ENCODE measurements around the gene EPOP. TPM values are rescaled to one million over a fixed set of nuclear protein-coding genes. Genes with fewer than 3 reads are reported as not detected.
A peak's percentile ranks its signal among the peaks of the same experiment; 100 is the strongest.

The EPOP gene
- polyA plus RNA-seq, 2 donors: 1.1 to 1.9 TPM

DNA sequence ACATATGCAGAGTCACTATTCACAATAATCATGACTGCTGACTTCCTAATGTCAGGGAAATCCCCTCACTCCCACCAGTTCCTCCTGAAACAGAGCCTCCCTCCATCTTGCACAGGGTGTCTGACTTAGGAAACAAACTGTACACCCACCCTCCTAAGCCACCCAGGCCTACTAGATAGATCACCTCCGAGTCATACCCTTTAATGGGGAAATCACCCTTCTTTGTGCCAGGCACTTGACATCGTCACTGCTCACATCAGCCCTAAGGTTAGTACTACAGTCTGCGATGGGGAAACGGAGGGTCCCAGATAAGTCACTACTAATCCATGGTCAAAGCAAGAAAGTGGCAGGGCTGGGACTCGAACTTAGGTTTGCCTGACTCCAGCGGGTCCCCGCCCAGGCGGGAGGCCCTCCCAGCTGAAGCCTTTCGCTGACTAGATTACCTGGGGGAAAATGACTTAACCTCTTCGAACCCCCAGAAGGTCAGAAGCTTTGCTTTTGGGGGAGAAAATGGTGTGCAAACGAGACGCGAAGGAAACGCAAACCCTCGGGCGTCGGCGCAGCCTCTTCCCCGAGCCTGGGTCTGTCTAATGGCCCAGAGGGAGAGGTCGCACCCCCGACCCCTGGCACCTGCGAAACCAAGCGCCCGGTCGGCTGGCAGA, 26.9 kb upstream of the EPOP start:
- H3K4me3 ChIP-seq (ENCODE audit: low read depth in 1 of 2, low read length in 2 of 2): peak overlapping the region; percentile 60 to 92
- H3K4me1 ChIP-seq (ENCODE audit: control insufficient read depth in 2 of 2, insufficient read depth in 2 of 2, low read length in 1 of 2): peaks cover under 1 to 4% of the 10 kb centered on the region in 2 donors
- H3K36me3 ChIP-seq (ENCODE audit: control insufficient read depth in 2 of 2, insufficient read depth in 2 of 2, low read length in 1 of 2): no peaks in the 10 kb centered on the region
- no peaks in the 10 kb centered on the region for H3K27me3 ChIP-seq (ENCODE audit: control insufficient read depth in 1 of 2, insufficient read depth in 2 of 2, low read length in 2 of 2)
- peak overlapping the region; percentile 97 to 99 for H3K27ac ChIP-seq (ENCODE audit: low read depth in 2 of 2, low read length in 1 of 2)
- WGBS, 2 donors: 1 to 2% methylated on average over 25 of the region's 25 CpGs
- H3K9me3 ChIP-seq (ENCODE audit: control insufficient read depth in 2 of 2, insufficient read depth in 1 of 2, low read depth in 1 of 2, low read length in 1 of 2): no peaks in the 10 kb centered on the region

DNA sequence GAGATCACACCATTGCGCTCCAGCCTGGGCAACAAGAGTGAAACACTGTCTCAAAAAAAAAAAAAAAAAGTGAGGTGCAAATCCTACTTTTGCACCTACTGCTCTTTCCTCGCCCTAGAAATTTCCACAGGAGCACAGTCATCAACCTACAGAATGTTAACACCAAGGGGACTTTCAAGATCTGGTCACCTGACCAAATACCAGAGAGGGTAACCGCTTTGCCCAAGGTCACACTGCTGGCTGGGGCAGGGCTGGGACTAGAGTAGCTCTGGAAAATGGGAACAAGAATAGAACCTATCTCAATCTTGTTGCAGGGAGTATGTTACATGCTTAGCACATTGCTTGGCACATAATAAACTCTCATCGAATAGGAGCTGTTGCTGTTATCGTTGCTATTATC, 24.0 kb upstream of the EPOP start:
- Histone ChIP-seq H3K27ac (ENCODE audit: low read depth in 2 of 2, low read length in 1 of 2) (no peak overlapping the region), H3K36me3 (ENCODE audit: control insufficient read depth in 2 of 2, insufficient read depth in 2 of 2, low read length in 1 of 2) (no peaks in the 10 kb centered on the region), H3K9me3 (ENCODE audit: control insufficient read depth in 2 of 2, insufficient read depth in 1 of 2, low read depth in 1 of 2, low read length in 1 of 2) (no peaks in the 10 kb centered on the region), H3K4me3 (ENCODE audit: low read depth in 1 of 2, low read length in 2 of 2) (no peak overlapping the region), H3K27me3 (ENCODE audit: control insufficient read depth in 1 of 2, insufficient read depth in 2 of 2, low read length in 2 of 2) (no peaks in the 10 kb centered on the region), H3K4me1 (ENCODE audit: control insufficient read depth in 2 of 2, insufficient read depth in 2 of 2, low read length in 1 of 2) (peaks cover 0 to 3% of the 10 kb centered on the region in 2 donors)
- 86 to 89% methylated on average over 5 of the region's 5 CpGs for WGBS, 2 donors

DNA sequence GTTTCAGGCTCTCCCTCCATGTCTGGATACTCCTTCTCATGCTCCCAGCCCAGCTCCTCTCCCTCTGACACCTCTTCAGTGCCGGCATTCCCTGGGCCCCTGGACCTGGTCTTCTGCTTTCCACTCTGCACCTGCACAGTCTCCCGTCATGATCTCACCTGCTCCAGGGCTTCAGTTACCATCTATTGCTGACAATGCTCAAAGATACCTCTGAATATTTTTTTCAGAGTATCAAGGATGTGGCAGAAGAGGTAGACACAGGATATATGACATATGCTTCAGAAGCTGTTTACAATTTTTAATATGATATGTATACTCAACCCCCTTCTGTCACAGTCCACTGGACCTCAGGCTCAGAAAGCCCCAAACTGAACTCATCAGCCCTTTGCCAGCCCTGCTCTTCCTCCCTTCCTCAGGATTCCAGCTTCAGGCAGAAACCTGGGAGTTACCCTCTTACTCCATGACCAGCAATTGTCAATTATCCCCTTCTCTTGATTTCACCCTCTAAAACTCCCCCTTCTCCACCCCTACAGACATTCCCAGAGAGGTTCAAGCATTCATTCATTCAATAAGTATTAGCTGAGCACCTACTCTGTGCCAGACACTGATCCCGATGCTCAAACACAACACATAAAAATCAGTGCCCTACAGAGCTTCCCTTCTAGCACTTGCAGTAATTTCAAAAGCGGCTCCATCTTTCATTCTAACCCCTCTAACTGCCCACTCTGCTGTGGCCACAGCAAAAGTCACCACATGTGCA, 22.5 kb upstream of the EPOP start:
- Histone ChIP-seq H3K4me3 (ENCODE audit: low read depth in 1 of 2, low read length in 2 of 2) (no peak overlapping the region), H3K4me1 (ENCODE audit: control insufficient read depth in 2 of 2, insufficient read depth in 2 of 2, low read length in 1 of 2) (peaks cover 0 to 3% of the 10 kb centered on the region in 2 donors), H3K9me3 (ENCODE audit: control insufficient read depth in 2 of 2, insufficient read depth in 1 of 2, low read depth in 1 of 2, low read length in 1 of 2) (no peaks in the 10 kb centered on the region), H3K27me3 (ENCODE audit: control insufficient read depth in 1 of 2, insufficient read depth in 2 of 2, low read length in 2 of 2) (no peaks in the 10 kb centered on the region), H3K36me3 (ENCODE audit: control insufficient read depth in 2 of 2, insufficient read depth in 2 of 2, low read length in 1 of 2) (no peaks in the 10 kb centered on the region), H3K27ac (ENCODE audit: low read depth in 2 of 2, low read length in 1 of 2) (no peak overlapping the region)
- WGBS, 2 donors: 82 to 83% methylated on average over 4 of the region's 4 CpGs

DNA sequence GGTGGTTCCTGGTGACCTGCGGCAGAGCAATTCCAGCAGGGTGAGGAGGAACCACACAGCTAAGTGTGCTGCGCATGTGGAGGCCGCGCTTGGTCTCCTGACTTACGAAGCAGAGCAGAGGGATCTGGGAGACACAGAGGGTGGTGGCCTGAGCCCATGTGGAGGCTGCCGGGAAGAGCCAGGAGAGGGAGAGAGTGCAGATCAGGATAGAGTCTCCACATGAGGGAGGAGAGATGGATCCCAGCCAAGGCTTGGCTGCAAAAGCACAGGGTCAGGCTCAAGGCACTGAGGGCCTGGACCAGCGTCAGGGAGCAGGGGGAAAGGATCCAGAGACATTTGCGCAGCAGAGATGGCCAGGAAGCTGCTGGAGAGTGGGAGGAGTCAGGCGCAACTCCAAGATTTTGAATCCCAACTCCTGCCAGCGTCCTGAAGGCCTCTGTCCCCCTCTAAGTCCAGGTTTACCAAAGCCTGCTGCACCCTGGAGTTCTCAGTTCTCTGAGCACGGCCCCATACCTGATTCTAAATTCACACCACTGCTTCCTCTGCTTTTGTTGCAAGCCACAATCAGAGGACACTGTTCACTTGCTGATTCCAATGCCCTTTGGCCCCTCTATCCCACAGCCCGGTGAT, 19.1 kb upstream of the EPOP start:
- Histone ChIP-seq H3K9me3 (ENCODE audit: control insufficient read depth in 2 of 2, insufficient read depth in 1 of 2, low read depth in 1 of 2, low read length in 1 of 2) (no peaks in the 10 kb centered on the region), H3K4me1 (ENCODE audit: control insufficient read depth in 2 of 2, insufficient read depth in 2 of 2, low read length in 1 of 2) (peaks cover 0 to 2% of the 10 kb centered on the region in 2 donors), H3K27me3 (ENCODE audit: control insufficient read depth in 1 of 2, insufficient read depth in 2 of 2, low read length in 2 of 2) (no peaks in the 10 kb centered on the region), H3K4me3 (ENCODE audit: low read depth in 1 of 2, low read length in 2 of 2) (no peak overlapping the region), H3K27ac (ENCODE audit: low read depth in 2 of 2, low read length in 1 of 2) (peak overlapping the region; percentile 15 to 82), H3K36me3 (ENCODE audit: control insufficient read depth in 2 of 2, insufficient read depth in 2 of 2, low read length in 1 of 2) (no peaks in the 10 kb centered on the region)
- 46% methylated on average over 12 of the region's 12 CpGs for WGBS, 2 donors

DNA sequence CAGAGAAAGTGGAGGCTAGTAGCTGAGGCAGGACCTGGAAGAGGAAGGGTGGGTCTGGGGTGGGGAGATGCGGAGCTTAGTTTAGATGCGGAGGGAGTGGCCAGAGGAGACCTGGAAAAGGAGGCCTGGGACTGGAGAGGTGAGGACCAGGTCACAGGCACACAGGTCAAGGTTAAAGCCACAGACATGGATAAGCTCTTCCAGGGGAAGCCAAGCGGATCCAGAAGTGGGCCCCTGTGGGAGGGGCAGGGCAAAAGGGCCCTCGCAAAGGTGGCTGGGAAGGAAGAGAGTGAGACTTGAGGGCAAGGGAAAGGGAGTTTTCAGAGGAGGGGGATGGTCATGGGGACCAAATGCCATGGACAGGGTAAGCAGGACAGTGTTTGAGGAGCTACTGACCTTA, 16.4 kb upstream of the EPOP start:
- 86 to 88% methylated on average over 4 of the region's 4 CpGs for WGBS, 2 donors
- Histone ChIP-seq H3K27me3 (ENCODE audit: control insufficient read depth in 1 of 2, insufficient read depth in 2 of 2, low read length in 2 of 2) (no peaks in the 10 kb centered on the region), H3K4me3 (ENCODE audit: low read depth in 1 of 2, low read length in 2 of 2) (no peak overlapping the region), H3K4me1 (ENCODE audit: control insufficient read depth in 2 of 2, insufficient read depth in 2 of 2, low read length in 1 of 2) (peaks cover 0 to 2% of the 10 kb centered on the region in 2 donors), H3K9me3 (ENCODE audit: control insufficient read depth in 2 of 2, insufficient read depth in 1 of 2, low read depth in 1 of 2, low read length in 1 of 2) (no peaks in the 10 kb centered on the region), H3K36me3 (ENCODE audit: control insufficient read depth in 2 of 2, insufficient read depth in 2 of 2, low read length in 1 of 2) (no peaks in the 10 kb centered on the region), H3K27ac (ENCODE audit: low read depth in 2 of 2, low read length in 1 of 2) (no peak overlapping the region)

DNA sequence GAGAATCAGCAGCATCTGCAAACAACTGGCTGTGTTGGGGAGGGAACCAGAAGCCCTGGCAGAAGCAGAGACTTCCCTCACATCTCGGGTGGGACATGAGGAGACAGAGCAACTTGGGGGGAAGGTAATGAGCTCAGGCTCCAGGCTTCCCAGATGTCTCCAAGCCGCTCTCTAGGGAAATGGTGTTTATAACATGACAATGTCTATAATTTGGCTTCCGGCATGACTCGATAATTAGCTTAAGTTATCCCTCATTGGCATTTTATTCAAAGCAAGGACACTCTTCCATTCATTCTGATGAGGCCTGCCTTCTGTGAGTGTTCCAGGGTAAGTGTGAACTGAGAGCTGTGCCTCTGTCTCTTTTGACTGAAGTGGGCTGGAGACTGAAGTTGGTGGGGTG, 15.6 kb upstream of the EPOP start:
- 85 to 88% methylated on average over 4 of the region's 4 CpGs for WGBS, 2 donors
- no peaks in the 10 kb centered on the region for H3K27me3 ChIP-seq (ENCODE audit: control insufficient read depth in 1 of 2, insufficient read depth in 2 of 2, low read length in 2 of 2)
- H3K9me3 ChIP-seq (ENCODE audit: control insufficient read depth in 2 of 2, insufficient read depth in 1 of 2, low read depth in 1 of 2, low read length in 1 of 2): no peaks in the 10 kb centered on the region
- no peaks in the 10 kb centered on the region for H3K36me3 ChIP-seq (ENCODE audit: control insufficient read depth in 2 of 2, insufficient read depth in 2 of 2, low read length in 1 of 2)
- no peak overlapping the region for H3K27ac ChIP-seq (ENCODE audit: low read depth in 2 of 2, low read length in 1 of 2)
- no peak overlapping the region for H3K4me3 ChIP-seq (ENCODE audit: low read depth in 1 of 2, low read length in 2 of 2)
- H3K4me1 ChIP-seq (ENCODE audit: control insufficient read depth in 2 of 2, insufficient read depth in 2 of 2, low read length in 1 of 2): peaks cover 0 to 2% of the 10 kb centered on the region in 2 donors

DNA sequence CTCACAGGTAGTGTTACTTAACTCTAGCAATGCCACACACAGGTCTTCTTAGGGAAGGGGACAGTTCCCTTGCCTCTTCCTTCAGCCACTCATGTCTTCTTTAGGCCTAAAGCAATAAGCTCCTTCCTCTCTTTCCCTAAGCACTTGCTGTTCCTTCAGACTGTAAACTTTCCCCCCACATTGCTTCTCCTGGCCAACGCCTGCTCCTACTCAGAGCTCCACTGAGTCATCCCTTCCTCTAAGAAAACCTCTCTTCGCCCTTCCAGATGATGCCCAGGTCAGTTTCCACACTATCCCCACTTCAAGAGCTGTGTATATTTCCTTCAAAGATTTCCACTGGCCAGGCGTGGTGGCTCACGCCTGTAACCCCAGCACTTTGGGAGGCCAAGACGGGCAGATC, 12.5 kb upstream of the EPOP start:
- 88 to 93% methylated on average over 5 of the region's 5 CpGs for WGBS, 2 donors
- no peaks in the 10 kb centered on the region for H3K9me3 ChIP-seq (ENCODE audit: control insufficient read depth in 2 of 2, insufficient read depth in 1 of 2, low read depth in 1 of 2, low read length in 1 of 2)
- no peak overlapping the region for H3K4me3 ChIP-seq (ENCODE audit: low read depth in 1 of 2, low read length in 2 of 2)
- peaks cover 0 to 2% of the 10 kb centered on the region in 2 donors for H3K4me1 ChIP-seq (ENCODE audit: control insufficient read depth in 2 of 2, insufficient read depth in 2 of 2, low read length in 1 of 2)
- no peak overlapping the region for H3K27ac ChIP-seq (ENCODE audit: low read depth in 2 of 2, low read length in 1 of 2)
- H3K36me3 ChIP-seq (ENCODE audit: control insufficient read depth in 2 of 2, insufficient read depth in 2 of 2, low read length in 1 of 2): no peaks in the 10 kb centered on the region
- no peaks in the 10 kb centered on the region for H3K27me3 ChIP-seq (ENCODE audit: control insufficient read depth in 1 of 2, insufficient read depth in 2 of 2, low read length in 2 of 2)

DNA sequence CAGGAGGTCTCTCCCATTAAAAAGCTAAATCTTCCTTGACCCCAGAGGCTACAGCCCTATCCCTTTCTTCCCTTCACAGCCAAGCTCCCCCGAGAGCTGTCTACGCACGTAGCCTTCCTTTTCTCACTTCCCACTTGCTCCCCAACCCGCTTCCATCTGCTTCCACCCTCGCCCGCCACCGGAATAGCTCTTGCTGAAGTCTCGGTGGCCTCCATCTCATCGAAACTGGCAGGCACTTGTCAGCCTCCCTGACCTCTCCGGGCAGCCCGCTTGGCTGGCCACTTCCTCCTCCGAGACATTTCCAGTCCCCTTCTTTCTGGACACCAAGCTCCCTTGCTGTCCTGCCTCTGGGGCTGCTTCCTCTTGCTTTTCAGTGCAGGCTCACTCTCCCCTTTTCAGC, 10.7 kb upstream of the EPOP start:
- H3K4me3 ChIP-seq (ENCODE audit: low read depth in 1 of 2, low read length in 2 of 2): no peak overlapping the region
- no peaks in the 10 kb centered on the region for H3K27me3 ChIP-seq (ENCODE audit: control insufficient read depth in 1 of 2, insufficient read depth in 2 of 2, low read length in 2 of 2)
- no peaks in the 10 kb centered on the region for H3K36me3 ChIP-seq (ENCODE audit: control insufficient read depth in 2 of 2, insufficient read depth in 2 of 2, low read length in 1 of 2)
- H3K27ac ChIP-seq (ENCODE audit: low read depth in 2 of 2, low read length in 1 of 2): no peak overlapping the region
- no peaks in the 10 kb centered on the region for H3K9me3 ChIP-seq (ENCODE audit: control insufficient read depth in 2 of 2, insufficient read depth in 1 of 2, low read depth in 1 of 2, low read length in 1 of 2)
- H3K4me1 ChIP-seq (ENCODE audit: control insufficient read depth in 2 of 2, insufficient read depth in 2 of 2, low read length in 1 of 2): no peaks in the 10 kb centered on the region
- 78 to 86% methylated on average over 12 of the region's 12 CpGs for WGBS, 2 donors

DNA sequence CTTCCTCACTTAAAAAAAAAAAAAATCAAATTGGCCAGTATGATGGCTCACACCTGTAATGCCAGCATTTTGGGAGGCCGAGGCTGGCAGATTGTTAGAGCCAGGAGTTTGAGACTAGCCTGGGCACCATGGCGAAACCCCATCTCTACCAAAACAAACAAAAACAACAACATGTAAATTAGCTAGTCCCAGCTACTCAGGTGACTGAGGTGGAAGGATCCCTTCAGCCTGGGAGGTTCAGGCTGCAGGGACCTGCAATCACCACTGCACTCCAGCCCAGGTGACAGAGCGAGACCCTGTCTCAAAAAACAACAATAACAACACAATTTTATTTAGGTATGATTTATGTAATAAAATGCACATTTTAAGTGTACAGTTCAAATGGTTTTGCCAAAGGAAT, 6.3 kb upstream of the EPOP start:
- no peaks in the 10 kb centered on the region for H3K27me3 ChIP-seq (ENCODE audit: control insufficient read depth in 1 of 2, insufficient read depth in 2 of 2, low read length in 2 of 2)
- H3K4me1 ChIP-seq (ENCODE audit: control insufficient read depth in 2 of 2, insufficient read depth in 2 of 2, low read length in 1 of 2): no peaks in the 10 kb centered on the region
- H3K27ac ChIP-seq (ENCODE audit: low read depth in 2 of 2, low read length in 1 of 2): no peak overlapping the region
- 84 to 88% methylated on average over 3 of the region's 3 CpGs for WGBS, 2 donors
- H3K36me3 ChIP-seq (ENCODE audit: control insufficient read depth in 2 of 2, insufficient read depth in 2 of 2, low read length in 1 of 2): no peaks in the 10 kb centered on the region
- H3K4me3 ChIP-seq (ENCODE audit: low read depth in 1 of 2, low read length in 2 of 2): no peak overlapping the region
- H3K9me3 ChIP-seq (ENCODE audit: control insufficient read depth in 2 of 2, insufficient read depth in 1 of 2, low read depth in 1 of 2, low read length in 1 of 2): no peaks in the 10 kb centered on the region

Measured in esophagus (tissue), 2 donors.